ENCODE data around the gene TRPM8.

TRPM8 gene

DNA sequence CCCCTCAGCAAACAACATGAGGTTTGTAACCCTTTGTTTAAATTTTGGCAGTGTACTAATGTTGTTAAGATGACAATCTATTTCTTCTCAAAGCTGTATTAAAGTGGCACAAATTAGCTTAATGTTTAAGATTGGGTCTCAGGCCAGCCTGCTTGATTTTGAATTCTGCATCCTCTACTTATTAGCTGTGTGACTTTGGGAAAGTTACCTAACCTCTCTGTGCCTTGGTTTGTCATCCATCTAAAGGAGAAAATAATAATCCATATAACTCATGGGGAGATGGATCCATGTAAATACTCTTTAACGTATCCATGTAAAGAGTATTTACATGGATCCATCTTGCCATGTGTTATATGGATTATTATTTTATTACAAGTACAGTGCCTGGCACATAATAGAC, 2.1 kb downstream of the TRPM8 start:
- Mint-ChIP-seq H3K36me3 (ENCODE audit: low read depth) (no peaks in the 10 kb centered on the region), H3K4me1 (no peaks in the 10 kb centered on the region), H3K27me3 (ENCODE audit: low read depth, poor library complexity) (peaks cover 32% of the 10 kb centered on the region), H3K27ac (no peak overlapping the region), H3K4me3 (no peak overlapping the region), H3K9me3 (no peaks in the 10 kb centered on the region)
- DNase-seq: no peak
- no peak for TF ChIP-seq CTCF (IDR thresholded peaks at IDR 0.05)

DNA sequence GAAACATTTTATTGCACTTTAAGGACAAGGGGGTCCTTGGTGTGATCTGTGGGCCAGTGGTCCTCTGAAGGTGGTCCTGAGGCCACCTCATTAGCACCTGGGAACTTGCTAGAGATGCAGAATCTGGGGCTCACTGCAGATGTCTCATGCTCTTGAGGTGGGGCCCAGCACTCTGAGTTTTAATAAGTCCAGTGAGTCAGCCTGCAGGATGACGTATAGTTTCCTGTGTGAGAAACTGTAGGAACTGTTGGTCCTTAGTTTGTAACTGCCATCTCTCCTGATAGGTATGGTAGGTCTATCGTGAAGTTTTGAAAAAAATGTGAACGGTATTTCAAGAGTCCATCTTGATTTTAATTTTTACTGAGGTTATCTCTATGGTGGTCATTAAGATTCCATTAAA, 2.8 kb downstream of the TRPM8 start:
- Mint-ChIP-seq H3K4me1 (no peaks in the 10 kb centered on the region), H3K4me3 (no peak overlapping the region), H3K36me3 (ENCODE audit: low read depth) (no peaks in the 10 kb centered on the region), H3K27me3 (ENCODE audit: low read depth, poor library complexity) (peaks cover 30% of the 10 kb centered on the region), H3K9me3 (no peaks in the 10 kb centered on the region), H3K27ac (no peak overlapping the region)
- no peak for DNase-seq
- no peak for TF ChIP-seq CTCF (IDR thresholded peaks at IDR 0.05)

DNA sequence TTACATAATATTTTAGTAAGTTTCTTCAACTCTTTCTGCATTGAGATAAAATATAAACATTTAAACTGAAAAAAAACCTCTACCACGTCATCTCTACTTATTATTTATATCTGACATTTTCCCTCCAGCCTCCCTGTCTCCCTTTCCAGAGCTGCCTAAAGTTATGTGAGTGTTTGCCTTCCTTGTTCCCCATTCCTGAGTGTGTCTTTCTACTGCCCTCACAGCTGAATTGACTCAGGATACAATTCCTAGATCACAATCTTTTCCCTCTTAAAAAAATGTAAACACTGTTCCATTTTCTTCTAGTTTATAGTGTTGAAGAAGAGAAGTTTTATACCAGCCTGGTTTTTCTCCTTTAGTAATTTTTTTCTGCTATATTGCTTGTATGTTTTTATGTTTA, 5.3 kb downstream of the TRPM8 start:
- Mint-ChIP-seq H3K27ac (no peak overlapping the region), H3K4me3 (no peak overlapping the region), H3K27me3 (ENCODE audit: low read depth, poor library complexity) (peaks cover 31% of the 10 kb centered on the region), H3K36me3 (ENCODE audit: low read depth) (no peaks in the 10 kb centered on the region), H3K9me3 (no peaks in the 10 kb centered on the region), H3K4me1 (no peaks in the 10 kb centered on the region)
- no peak for TF ChIP-seq CTCF (IDR thresholded peaks at IDR 0.05)
- DNase-seq: no peak

- no peak for DNase-seq
- Mint-ChIP-seq H3K4me1 (peaks cover 10% of the 10 kb centered on the region), H3K27me3 (ENCODE audit: low read depth, poor library complexity) (peaks cover 28% of the 10 kb centered on the region), H3K9me3 (no peaks in the 10 kb centered on the region), H3K27ac (no peak overlapping the region), H3K36me3 (ENCODE audit: low read depth) (no peaks in the 10 kb centered on the region), H3K4me3 (no peak overlapping the region)
- TF ChIP-seq CTCF (IDR thresholded peaks at IDR 0.05): no peak
Observed at GRCh38 chr2:233925402-233925801, 8.2 kb downstream of the TRPM8 start.

GRCh38 chr2:233926806-233927205, 9.6 kb downstream of the TRPM8 start:
- no peak for DNase-seq
- TF ChIP-seq CTCF (IDR thresholded peaks at IDR 0.05): no peak
- peaks cover 34% of the 10 kb centered on the region for H3K27me3 Mint-ChIP-seq (ENCODE audit: low read depth, poor library complexity)
- peaks cover 10% of the 10 kb centered on the region for H3K4me1 Mint-ChIP-seq
- no peaks in the 10 kb centered on the region for H3K9me3 Mint-ChIP-seq
- peak overlapping the region; percentile 57 for H3K27ac Mint-ChIP-seq
- H3K36me3 Mint-ChIP-seq (ENCODE audit: low read depth): no peaks in the 10 kb centered on the region
- no peak overlapping the region for H3K4me3 Mint-ChIP-seq

- no peaks in the 10 kb centered on the region for H3K9me3 Mint-ChIP-seq
- peak; percentile 73 for TF ChIP-seq CTCF (IDR thresholded peaks at IDR 0.05)
- DNase-seq: peak; percentile 64
- peaks cover 10% of the 10 kb centered on the region for H3K4me1 Mint-ChIP-seq
- H3K36me3 Mint-ChIP-seq (ENCODE audit: low read depth): no peaks in the 10 kb centered on the region
- H3K27me3 Mint-ChIP-seq (ENCODE audit: low read depth, poor library complexity): peaks cover 42% of the 10 kb centered on the region
- H3K27ac Mint-ChIP-seq: no peak overlapping the region
- no peak overlapping the region for H3K4me3 Mint-ChIP-seq
Observed at GRCh38 chr2:233928594-233929351, 11.6 kb downstream of the TRPM8 start.
